NCI-H345 treated with DMSO at 0.1 percent for 48 hours (cell line): ENCODE data around the gene POMT1.
"Not testable (repeated sequence)": the region's sequence is repeated elsewhere in the genome, so short reads cannot be mapped to it uniquely, and the experiment has no call there.

ENCODE experiments used
- DNase-seq: peaks from one replicate; lab custom pipeline; 2025; ENCODE audit not compliant: unreplicated experiment; lab: John Stamatoyannopoulos, UW

Gene POMT1

DNA sequence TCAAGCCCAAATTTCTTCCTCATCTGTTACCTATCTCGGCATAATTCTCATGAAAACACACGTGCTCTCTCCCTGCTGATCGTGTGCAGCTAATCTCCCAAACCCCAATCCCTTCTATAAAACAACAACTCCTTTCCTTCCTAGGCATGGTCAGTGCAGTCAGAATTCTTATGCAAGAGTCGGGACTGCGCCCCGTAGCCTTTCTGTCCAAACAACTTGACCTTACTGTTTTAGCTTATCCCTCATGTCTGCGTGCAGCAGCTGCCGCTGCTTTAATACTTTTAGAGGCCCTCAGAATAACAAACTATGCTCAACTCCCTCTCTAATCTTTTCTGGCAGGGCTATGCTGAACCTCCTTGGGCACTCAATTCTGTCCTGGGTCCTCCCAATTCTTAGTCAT lies 47.7 kb downstream of the POMT1 start:
- DNase-seq: not testable (repeated sequence)

DNA sequence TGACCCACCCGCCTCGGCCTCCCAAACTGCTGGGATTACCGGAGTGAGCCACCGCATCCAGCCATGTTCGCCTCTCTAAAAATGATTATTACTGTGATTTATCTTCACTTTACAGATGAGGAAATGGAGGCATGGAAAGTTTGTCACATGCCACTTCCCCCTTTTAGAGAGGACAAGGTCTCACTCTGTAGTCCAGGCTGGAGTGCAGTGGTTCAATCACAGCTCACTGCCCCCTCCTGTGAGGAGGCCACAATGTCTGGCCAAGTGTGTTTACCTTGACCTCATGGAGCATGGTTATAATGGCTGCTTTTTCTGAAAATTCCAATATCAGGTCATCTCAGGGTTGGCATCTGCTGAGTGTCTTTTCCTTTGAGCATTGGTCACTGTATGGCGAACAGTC lies 49.3 kb downstream of the POMT1 start:
- no peak for DNase-seq

DNA sequence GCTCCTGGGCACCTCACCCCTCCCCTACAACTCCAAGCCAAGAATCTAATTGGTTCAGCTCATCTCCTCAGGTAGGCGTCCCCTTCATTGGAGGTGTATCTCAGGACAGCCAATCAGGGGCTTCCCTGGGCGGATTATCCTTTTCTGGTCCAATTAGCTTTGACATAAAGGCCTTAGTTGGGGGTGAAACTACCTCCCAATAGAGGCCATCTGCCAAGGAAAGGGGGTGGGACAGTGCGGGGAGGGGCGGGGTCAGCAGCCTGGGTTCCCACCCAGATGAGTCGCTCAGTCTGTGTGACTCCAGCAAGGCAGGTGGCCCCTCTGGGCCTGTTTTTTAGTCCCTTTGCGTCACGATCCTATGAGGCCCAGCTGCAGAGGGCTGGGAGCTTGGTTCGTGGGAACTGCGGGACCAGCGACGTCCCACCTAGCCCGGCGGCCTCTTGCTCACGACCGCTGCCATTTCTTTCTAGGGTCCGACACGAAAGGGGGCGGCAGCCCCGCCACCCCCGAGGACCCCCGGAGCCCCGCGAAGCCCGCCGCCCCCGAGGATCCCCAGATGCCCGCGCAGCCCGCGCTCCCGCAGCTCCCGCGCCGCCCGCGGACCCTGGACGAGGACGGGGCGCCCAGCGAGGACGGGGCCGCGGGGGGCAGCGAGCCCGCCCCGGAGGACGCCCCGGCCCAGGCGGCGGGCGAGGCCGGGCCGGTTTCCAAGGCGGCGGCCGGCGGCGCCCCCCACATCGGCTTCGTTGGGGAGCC lies 51.5 kb downstream of the POMT1 start:
- DNase-seq: no peak

DNA sequence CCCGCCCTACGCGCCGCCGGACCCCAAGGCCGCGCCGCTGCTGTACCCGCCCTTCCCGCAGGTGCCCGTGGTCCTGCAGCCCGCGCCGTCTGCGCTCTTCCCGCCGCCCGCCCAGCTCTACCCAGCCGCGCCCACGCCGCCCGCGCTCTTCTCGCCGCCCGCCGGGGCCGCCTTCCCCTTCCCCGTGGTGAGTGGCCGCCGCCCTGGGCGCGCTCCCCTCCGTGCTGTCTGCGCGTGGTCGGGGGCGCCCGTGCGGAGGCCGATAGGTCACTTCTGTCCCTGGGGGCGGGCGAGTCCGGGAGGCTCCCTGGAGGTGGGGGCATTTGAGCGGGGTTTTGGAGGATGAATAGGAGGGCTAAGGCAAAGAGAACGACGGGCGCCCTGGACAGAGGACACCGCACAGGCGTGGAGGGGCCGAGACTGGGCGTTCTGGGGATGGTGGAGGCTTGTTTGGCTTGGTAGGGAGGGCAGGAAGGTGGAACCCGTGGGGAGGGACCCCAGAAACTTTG lies 52.2 kb downstream of the POMT1 start:
- no peak for DNase-seq

DNA sequence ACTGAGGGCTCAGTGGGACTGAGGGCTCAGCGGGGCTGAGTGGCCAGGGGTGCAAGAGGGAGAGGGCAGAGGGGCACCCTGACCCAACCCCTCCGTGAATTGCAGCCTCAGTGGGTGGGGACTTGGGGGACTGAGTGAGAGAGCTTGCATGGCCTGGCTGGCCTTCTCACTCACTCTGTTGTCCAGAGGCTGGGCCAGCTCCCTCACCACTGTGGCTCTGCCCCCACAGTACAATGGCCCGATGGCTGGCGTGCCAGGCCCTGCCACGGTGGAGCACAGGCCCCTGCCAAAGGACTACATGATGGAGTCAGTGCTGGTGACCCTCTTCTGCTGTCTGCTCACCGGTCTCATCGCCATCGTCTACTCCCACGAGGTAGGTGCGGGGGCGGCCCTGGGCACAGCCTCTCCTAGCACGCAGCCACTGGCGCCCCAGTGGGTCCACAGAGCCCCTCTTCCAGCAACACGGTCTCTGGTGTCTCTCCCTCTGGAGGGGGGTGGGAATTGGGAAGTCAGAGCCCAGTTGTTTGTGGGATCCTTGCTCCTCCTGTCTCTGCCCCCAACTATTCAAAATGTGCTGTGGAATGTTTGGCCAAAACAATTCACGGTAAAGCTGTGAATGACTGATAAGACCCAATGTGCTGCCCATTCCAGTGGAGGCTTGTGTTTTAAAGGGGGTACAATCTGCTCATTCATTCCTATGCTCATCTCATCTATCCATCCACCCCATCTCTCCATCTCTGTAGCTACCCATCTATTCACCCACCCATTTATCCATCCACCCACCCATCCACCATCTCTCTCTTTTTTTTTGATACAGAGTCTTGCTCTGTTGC lies 53.3 kb downstream of the POMT1 start:
- no peak for DNase-seq

DNA sequence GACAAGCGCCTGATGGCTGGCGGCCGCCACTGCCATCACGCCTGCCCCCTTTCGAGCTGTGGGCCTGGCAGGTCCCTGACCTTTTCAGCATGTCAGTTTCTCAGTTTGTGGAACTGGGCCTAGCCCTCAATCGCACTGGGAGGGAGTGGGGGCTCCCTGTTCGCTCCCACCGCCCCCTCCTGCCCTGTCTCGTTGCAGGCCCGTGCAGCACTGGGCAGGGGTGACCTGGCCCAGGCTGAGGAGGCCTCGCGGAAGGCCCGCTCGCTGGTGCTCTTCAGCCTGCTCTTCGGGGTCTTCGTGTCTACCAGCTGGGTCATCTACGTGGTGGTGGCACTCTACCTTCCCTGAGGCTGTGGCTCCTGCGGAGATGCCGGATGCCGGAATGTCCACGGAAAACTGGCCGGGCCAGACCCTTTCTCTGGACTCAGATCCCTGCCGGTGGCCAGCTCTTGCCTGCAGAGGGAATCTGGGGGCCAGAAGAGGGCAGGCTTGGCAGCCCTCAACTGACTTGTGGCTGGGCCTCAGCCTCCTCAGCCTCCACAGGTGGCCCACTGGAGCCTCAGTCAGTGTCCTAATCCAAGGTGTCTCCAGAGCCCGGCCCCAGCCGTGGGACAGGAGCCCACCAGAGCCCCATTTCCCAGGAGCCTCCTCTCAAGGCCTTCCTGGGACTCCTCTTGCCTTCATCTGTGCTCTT lies 55.3 kb downstream of the POMT1 start:
- DNase-seq: no peak

DNA sequence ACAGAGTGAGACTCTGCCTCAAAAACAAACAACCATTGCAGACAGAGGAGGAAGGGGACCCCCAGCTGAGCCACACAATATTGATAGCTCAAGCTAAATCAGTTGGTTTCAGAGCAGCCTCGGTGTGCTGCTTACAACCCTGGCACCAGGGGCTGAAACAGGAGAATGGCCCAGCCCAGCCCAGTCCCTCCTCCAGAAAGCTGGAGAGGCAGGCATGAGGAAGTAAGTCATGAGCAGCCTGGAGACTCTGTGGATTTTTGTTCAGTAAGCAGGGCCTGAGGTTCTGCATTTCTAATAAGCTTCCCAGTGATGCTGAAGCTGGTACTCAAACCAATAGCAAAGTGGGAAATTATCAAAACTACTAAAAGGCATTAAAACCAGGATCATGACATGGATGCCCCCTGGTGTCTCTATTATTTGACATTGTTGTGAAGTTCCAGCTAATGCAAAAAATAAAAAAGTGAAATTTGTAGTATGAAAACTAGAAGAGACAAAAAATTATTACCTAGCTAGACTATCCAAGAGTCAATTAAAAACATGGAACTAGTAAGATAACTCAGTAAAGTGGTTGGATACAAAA lies 56.8 kb downstream of the POMT1 start:
- no peak for DNase-seq

DNA sequence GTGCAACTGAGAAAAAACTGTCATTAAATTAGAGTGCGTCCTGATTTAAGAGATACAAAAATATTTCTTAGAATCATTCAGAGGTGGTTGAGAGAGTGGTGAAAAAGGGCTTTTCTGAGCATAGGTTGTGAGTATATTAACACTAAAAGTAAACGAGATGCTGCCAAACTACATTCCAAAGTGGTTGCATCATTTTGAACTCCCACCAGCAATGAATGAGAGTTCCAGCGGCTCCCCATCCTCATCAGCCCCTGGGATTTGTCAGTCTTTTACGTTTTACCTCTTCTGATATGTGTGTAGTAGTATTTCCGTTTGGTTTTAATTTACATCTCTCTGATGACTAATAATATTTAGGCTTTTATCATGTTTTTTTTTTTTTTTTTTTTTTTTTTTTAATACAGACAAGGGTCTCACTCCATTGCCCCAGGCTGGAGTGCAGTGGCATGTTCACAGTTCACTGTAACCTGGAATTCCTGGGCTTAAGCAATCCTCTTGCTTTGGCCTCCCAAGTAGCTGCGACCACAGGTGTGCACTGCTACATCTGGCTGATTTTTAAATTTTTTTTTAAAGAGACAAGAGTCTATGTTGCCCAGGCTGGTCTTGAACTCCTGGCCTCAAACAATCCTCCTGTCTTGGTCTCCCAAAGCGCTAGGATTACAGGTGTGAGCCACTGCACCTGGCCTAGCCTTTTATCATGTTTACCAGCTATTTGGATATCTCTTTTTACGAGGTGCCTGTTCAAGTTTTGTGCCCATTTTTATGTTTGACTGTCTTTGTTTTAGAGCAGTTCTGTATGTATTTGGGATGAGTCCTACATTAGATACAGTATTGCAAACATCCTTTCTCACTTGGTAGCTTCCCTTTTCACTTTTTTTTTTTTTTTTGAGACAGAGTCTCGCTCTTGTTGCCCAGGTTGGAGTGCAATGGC lies 59.6 kb downstream of the POMT1 start:
- DNase-seq: no peak

DNA sequence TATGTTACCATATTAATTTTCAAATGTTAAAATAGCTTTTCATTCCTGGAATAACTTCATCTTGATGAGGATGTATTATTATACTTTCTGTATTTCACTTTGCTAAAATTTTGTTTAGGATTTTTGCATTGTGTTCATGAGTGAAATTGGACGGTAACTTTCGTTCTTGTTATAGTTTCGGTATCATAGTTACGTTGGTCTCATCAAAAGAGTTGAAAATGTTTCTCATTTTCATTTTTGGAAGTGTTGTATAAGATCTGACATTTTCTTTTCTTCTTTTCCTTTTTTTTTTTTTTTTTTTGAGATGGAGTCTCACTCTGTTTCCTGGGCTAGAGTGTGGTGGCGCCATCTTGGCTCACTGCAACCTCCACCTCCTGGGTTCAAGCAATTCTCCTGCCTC lies 62.7 kb downstream of the POMT1 start:
- DNase-seq: no peak

DNA sequence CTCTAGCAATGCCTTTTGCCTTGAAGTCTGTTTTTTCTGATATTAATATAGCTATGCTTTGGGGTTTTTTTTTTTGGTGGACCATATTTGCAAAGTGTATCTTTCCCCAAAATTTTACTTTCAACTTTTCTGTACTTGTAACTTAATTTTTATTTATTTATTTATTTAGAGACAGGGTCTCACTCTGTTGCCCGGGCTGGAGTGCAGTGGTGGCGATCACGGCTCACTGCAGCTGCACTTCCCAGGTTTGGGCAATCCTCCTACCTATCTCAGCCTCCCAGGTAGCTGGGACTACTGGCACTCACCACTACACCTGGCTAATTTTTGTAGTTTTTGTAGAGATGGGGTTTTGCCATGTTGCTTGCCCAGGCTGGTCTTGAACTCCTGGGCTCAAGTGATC lies 63.4 kb downstream of the POMT1 start:
- DNase-seq: no peak

DNA sequence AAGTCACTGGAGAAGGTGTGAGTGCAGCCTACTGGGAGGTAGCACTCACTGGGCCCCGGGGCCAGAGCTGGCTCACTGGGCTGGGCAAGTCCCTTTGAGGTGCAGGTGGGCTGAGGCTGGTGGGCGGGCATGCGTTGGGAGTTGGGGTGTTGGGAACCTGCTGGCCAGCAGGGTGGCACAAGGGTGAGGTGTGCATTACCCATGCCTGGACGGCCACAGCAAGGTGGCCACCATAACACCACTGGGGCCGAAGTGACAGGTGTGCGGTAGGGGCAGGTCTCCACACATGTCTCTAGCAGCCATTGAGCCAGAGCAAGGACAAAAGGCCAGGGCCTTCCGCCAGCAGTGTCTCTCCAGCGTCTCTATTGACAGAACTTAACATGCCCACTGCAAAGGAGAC lies 65.2 kb downstream of the POMT1 start:
- no peak for DNase-seq
